C4-2B (cell line): Measurements from ENCODE around the gene PDE4C.

Experiments used
- CTCF ChIP-seq: fragments of 450-650 bp; conservative IDR thresholded peaks from 2 replicates; pipeline ENCODE4 v1.5.1; 2017; ENCODE audit warnings: mild to moderate bottlenecking
- ZFX ChIP-seq: fragments of 450-650 bp; IDR thresholded peaks from 2 replicates; pipeline ENCODE4 v1.6.1; 2017

DNA sequence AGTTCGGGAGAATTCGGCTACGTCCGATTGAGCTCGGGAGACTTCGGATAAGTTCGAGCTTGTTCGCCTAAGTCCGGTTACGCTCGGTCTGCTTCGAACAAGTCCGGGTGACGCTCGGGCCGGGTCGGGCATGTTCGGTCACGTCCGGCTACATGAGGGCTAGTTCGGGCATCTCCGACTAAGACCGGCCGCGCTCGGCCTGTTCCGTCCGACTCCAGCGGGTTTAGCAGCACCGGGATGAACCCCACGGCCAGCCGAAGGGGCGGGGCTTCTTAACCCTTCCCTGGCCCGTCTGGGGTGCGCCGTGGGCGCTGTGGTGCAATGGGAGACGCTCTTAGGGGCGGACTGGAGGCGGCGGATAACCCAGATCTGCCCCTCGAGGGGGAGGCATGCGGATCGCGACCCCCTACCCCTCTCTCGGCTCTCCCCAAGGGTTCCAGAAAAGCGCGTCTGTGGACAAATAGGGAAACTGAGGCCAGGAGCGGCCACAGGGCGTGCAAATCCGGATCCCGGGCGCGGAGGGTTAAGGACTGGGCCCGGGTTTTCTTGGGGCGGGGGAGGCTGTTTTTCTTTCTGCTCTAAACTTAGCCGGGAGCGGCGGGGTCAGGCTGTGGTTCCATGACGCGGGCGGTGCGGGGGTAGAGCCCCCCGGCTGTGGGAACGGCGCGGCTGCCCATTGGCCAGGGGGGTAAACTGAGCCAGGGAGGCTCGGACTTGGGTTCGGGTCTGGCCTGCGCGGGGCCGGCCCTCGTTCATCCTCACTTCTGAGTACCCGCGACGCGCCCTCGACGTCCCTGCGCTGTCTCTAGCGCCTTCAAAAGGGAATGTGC, 1.5 kb downstream of the PDE4C start:
- no peak for TF ChIP-seq CTCF
- no peak for TF ChIP-seq ZFX
